Adipocyte (in vitro differentiated cells): ENCODE data around the gene IFI27L1.

Source experiments
- DNase-seq: peaks from one replicate; pipeline ENCODE4 v3.0.0-alpha.2; 2015; ENCODE audit warnings: low read depth
- H3K27me3 ChIP-seq: replicated peaks from 2 replicates; pipeline ENCODE4 v1.7.0; 2013; ENCODE audit warnings: mild to moderate bottlenecking, low read length, moderate library complexity; ENCODE audit not compliant: control insufficient read depth, insufficient read depth
- H3K36me3 ChIP-seq: 2 replicates; pipeline ENCODE4 v1.7.0; 2013; ENCODE audit warnings: low read length, mild to moderate bottlenecking, moderate library complexity; ENCODE audit not compliant: control insufficient read depth, insufficient read depth, severe bottlenecking
- H3K4me1 ChIP-seq: 2 replicates; pipeline ENCODE4 v1.7.0; 2013; ENCODE audit warnings: mild to moderate bottlenecking, low read length, moderate library complexity; ENCODE audit not compliant: control insufficient read depth, insufficient read depth
- H3K4me3 ChIP-seq: 2 replicates; pipeline ENCODE4 v1.7.0; 2013; ENCODE audit warnings: mild to moderate bottlenecking, low read length, moderate library complexity
- H3K9ac ChIP-seq: 2 replicates; pipeline ENCODE4 v1.7.0; 2013; ENCODE audit warnings: mild to moderate bottlenecking, low read length, moderate library complexity
- H3K9me3 ChIP-seq: 2 replicates; pipeline ENCODE4 v1.7.0; 2013; ENCODE audit warnings: mild to moderate bottlenecking, low read length, moderate library complexity; ENCODE audit not compliant: control insufficient read depth

Gene IFI27L1

GRCh38 chr14:94080621-94081385 is at the start of gene IFI27L1, which contains the start of gene DDX24:
TSS of gene IFI27L1 (plus strand) at chr14:94081310. CDS start at chr14:94096938, 15,628 bp downstream.
TSS of gene DDX24 (minus strand) at chr14:94081202. CDS start at chr14:94079742, 1,460 bp downstream.
- peak; percentile 98 for DNase-seq
- Histone ChIP-seq H3K9me3 (peaks cover 5% of the 10 kb centered on the region), H3K36me3 (peaks cover 29% of the 10 kb centered on the region), H3K9ac (peak within 1 kb of the TSS; percentile 92), H3K4me1 (peaks cover 39% of the 10 kb centered on the region), H3K4me3 (peak within 1 kb of the TSS; percentile 90), H3K27me3 (no peaks in the 10 kb centered on the region)

GRCh38 chr14:94031883-94032279 is 49.2 kb upstream of the IFI27L1 start:
- Histone ChIP-seq H3K9me3 (peaks cover 2% of the 10 kb centered on the region), H3K4me3 (no peak overlapping the region), H3K4me1 (no peaks in the 10 kb centered on the region), H3K36me3 (no peaks in the 10 kb centered on the region), H3K9ac (no peak overlapping the region), H3K27me3 (no peaks in the 10 kb centered on the region)
- no peak for DNase-seq

GRCh38 chr14:94034886-94035285 is 46.2 kb upstream of the IFI27L1 start:
- H3K36me3 ChIP-seq: no peaks in the 10 kb centered on the region
- H3K27me3 ChIP-seq: no peaks in the 10 kb centered on the region
- no peak overlapping the region for H3K4me3 ChIP-seq
- peaks cover 2% of the 10 kb centered on the region for H3K9me3 ChIP-seq
- H3K9ac ChIP-seq: no peak overlapping the region
- H3K4me1 ChIP-seq: no peaks in the 10 kb centered on the region
- DNase-seq: no peak

DNA sequence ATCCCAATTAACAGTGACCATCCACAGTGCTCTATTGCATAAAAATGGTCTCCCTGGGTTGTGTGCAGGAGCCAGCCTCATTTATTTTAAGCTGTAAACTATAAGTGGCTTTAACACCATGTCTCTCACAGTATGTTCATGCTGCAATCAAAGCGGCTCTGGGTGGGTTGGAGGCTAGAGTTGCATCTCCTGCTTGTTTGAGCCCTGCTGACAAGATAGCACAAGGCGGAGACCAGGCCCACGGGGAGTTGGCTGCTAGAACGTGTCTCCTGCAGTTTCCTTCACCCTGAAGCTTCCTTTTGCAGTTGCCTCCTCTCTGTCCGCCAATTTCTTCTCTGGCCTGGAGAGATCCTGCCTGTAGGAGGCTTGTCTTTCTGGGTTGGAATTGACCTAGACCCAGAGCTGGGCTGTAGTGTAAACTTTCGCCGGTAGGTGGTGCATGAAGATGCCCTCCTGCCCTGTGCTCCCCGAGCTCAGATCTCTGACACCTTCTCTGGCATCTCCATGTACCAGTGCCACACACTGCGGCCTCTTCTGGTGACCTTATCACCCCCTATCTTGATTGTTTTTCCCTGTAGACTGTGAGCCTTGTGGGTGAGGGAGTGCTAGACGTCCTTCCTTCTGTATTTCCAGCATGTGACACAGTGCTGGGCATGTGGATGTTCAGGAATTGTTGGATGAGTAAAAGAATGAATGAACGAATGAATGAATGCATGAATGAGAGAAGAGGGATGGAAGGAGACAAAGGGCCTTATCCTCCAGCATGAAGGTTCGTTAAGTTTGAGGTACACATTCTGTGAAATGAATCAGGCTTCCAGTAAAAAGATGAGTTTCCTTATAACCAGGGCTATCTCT is 44.6 kb upstream of the IFI27L1 start:
- Histone ChIP-seq H3K9me3 (peaks cover 2% of the 10 kb centered on the region), H3K4me1 (peaks cover 8% of the 10 kb centered on the region), H3K27me3 (no peaks in the 10 kb centered on the region), H3K4me3 (no peak overlapping the region), H3K9ac (no peak overlapping the region), H3K36me3 (no peaks in the 10 kb centered on the region)
- peak; percentile 79 for DNase-seq

DNA sequence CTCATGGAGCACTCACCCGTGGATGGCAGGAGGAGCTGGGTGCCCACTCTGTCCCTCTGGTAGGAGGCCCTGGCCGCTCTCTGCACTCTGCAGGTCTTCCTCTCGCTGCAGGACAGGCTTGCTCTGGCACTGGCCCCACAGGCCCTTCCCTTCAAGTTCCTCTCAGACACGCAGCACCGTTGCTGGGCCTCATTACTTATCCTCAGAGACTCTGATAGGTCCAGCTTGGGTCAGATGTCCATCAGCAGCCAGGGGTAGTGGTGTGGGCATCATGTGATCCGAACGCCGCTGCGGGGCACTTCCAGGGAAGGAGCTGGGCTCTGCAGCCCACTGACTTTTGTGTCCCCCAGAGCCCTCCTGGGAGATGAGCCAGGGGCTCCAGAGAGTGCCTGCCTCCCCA is 43.2 kb upstream of the IFI27L1 start:
- no peak overlapping the region for H3K4me3 ChIP-seq
- H3K4me1 ChIP-seq: peaks cover 22% of the 10 kb centered on the region
- H3K9ac ChIP-seq: no peak overlapping the region
- H3K27me3 ChIP-seq: no peaks in the 10 kb centered on the region
- no peak for DNase-seq
- peaks cover 2% of the 10 kb centered on the region for H3K9me3 ChIP-seq
- no peaks in the 10 kb centered on the region for H3K36me3 ChIP-seq

DNA sequence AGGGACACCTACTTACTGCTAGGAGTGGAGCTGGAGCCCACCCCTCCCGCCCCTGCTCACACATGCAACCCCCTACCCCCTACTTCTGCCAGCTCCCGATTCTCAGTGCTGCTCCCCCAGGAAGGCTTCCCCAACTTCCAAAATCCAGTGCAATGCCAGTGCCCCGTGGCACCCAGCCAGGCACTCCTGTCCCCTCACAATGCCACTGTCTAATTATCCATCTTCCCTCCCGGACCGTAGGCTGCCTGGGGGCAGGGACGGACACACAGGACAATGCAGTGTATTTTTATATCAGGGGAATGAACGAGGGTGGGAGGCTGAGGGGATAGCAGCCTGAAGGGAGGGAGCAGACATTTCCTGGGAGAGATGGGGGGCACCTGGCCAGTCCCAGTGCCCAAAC is 42.6 kb upstream of the IFI27L1 start:
- Histone ChIP-seq H3K9me3 (peaks cover 2% of the 10 kb centered on the region), H3K4me1 (peaks cover 28% of the 10 kb centered on the region), H3K9ac (no peak overlapping the region), H3K36me3 (peaks cover 1% of the 10 kb centered on the region), H3K27me3 (no peaks in the 10 kb centered on the region), H3K4me3 (no peak overlapping the region)
- DNase-seq: no peak

DNA sequence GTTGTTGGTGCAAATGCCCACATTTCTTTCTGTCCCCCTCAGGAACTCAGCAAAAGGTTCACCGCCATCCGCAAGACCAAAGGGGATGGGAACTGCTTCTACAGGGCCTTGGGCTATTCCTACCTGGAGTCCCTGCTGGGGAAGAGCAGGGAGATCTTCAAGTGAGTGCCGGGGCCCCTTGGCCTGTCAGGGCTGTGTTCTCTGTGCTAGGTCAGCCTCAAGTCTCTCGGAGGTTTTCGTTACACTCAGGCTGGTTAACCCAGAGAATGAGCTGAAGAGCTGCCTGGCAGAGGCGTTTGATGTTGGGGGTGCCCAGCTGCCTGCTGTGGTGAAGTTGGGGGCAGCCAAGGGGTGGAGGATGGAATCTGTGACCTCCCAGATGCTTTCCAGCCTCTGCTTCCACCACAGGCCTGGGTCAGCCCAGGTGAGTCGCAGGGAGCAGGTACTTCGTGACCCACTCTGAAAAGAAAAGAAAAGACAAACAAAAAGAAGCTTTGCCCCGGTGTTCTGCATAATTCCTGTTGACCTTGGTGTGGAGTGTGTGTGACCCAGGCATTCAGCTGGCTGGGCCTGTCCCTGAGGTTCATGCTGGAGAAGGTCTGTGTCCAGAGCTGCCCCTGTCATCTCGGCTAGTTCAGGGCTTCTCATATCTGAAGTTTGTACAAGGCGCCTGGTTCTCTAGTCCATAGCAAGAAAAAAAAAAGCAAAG is 42.0 kb upstream of the IFI27L1 start:
- no peak for DNase-seq
- no peaks in the 10 kb centered on the region for H3K27me3 ChIP-seq
- H3K9ac ChIP-seq: no peak overlapping the region
- H3K4me3 ChIP-seq: no peak overlapping the region
- H3K9me3 ChIP-seq: peaks cover 2% of the 10 kb centered on the region
- H3K36me3 ChIP-seq: peaks cover 7% of the 10 kb centered on the region
- H3K4me1 ChIP-seq: peaks cover 29% of the 10 kb centered on the region

- no peak overlapping the region for H3K4me3 ChIP-seq
- H3K27me3 ChIP-seq: no peaks in the 10 kb centered on the region
- H3K36me3 ChIP-seq: peaks cover 18% of the 10 kb centered on the region
- H3K9me3 ChIP-seq: no peaks in the 10 kb centered on the region
- DNase-seq: no peak
- H3K9ac ChIP-seq: no peak overlapping the region
- peaks cover 29% of the 10 kb centered on the region for H3K4me1 ChIP-seq
These were observed 40.9 kb upstream of the IFI27L1 start for GRCh38 chr14:94040247-94040646.

- no peaks in the 10 kb centered on the region for H3K27me3 ChIP-seq
- no peak overlapping the region for H3K4me3 ChIP-seq
- no peak overlapping the region for H3K9ac ChIP-seq
- peaks cover 23% of the 10 kb centered on the region for H3K36me3 ChIP-seq
- H3K9me3 ChIP-seq: no peaks in the 10 kb centered on the region
- DNase-seq: no peak
- peaks cover 29% of the 10 kb centered on the region for H3K4me1 ChIP-seq
These were observed 40.3 kb upstream of the IFI27L1 start for GRCh38 chr14:94040796-94041195.

DNA sequence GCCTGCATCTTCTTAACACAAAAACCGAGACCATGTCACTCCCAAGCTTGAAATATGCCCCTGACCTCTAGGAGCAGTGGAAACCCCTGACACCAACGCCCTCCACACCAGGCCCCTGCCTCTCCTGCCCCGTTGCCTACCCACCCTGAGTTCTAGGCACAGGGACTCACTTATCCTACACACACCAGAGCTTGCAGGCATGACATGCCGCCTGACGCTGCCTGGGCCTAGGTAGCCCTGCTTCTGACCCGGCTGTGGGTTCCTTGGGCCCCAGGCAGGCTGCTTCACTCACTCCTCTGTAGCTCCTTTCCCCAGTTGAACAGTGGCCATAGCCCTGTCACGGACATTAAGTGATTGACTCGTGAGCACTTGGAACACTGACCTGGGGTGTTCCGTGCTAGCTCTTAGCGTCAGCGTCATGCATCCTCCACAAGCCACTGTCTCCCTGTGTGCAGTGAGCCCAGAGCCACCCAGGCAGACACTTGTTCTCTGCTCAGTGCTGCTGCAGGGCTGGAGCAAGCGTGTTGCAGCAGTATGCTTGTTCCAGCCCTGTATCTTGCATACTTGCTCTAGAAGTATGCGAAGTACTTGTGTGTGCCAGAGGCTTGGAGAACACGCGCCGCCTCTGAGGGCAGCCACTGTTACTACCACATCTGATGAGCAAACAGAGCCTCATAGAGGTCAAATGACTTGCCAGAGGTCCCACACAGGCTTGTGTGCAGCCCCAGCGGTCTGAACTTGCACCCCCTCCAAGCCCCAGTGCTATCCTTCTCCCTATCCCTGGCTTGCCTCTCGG is 39.4 kb upstream of the IFI27L1 start:
- Histone ChIP-seq H3K9me3 (no peaks in the 10 kb centered on the region), H3K4me3 (no peak overlapping the region), H3K27me3 (no peaks in the 10 kb centered on the region), H3K36me3 (peaks cover 33% of the 10 kb centered on the region), H3K4me1 (peaks cover 29% of the 10 kb centered on the region), H3K9ac (peak overlapping the region; percentile 21)
- DNase-seq: no peak
